GM19025 (cell line): ENCODE measurements around the gene ADAMTS19.
"Not testable (repeated sequence)": the region's sequence is repeated elsewhere in the genome, so short reads cannot be mapped to it uniquely, and the experiment has no call there.

Source experiments
- ATAC-seq: cut with Tn5 transposase; IDR thresholded peaks from one replicate; pipeline ENCODE4 v1.9.1; 2021; ENCODE audit warnings: mild to moderate bottlenecking, low read depth, moderate library complexity; ENCODE audit not compliant: unreplicated experiment

ADAMTS19 gene, protein sequence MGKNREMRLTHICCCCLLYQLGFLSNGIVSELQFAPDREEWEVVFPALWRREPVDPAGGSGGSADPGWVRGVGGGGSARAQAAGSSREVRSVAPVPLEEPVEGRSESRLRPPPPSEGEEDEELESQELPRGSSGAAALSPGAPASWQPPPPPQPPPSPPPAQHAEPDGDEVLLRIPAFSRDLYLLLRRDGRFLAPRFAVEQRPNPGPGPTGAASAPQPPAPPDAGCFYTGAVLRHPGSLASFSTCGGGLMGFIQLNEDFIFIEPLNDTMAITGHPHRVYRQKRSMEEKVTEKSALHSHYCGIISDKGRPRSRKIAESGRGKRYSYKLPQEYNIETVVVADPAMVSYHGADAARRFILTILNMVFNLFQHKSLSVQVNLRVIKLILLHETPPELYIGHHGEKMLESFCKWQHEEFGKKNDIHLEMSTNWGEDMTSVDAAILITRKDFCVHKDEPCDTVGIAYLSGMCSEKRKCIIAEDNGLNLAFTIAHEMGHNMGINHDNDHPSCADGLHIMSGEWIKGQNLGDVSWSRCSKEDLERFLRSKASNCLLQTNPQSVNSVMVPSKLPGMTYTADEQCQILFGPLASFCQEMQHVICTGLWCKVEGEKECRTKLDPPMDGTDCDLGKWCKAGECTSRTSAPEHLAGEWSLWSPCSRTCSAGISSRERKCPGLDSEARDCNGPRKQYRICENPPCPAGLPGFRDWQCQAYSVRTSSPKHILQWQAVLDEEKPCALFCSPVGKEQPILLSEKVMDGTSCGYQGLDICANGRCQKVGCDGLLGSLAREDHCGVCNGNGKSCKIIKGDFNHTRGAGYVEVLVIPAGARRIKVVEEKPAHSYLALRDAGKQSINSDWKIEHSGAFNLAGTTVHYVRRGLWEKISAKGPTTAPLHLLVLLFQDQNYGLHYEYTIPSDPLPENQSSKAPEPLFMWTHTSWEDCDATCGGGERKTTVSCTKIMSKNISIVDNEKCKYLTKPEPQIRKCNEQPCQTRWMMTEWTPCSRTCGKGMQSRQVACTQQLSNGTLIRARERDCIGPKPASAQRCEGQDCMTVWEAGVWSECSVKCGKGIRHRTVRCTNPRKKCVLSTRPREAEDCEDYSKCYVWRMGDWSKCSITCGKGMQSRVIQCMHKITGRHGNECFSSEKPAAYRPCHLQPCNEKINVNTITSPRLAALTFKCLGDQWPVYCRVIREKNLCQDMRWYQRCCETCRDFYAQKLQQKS

DNA sequence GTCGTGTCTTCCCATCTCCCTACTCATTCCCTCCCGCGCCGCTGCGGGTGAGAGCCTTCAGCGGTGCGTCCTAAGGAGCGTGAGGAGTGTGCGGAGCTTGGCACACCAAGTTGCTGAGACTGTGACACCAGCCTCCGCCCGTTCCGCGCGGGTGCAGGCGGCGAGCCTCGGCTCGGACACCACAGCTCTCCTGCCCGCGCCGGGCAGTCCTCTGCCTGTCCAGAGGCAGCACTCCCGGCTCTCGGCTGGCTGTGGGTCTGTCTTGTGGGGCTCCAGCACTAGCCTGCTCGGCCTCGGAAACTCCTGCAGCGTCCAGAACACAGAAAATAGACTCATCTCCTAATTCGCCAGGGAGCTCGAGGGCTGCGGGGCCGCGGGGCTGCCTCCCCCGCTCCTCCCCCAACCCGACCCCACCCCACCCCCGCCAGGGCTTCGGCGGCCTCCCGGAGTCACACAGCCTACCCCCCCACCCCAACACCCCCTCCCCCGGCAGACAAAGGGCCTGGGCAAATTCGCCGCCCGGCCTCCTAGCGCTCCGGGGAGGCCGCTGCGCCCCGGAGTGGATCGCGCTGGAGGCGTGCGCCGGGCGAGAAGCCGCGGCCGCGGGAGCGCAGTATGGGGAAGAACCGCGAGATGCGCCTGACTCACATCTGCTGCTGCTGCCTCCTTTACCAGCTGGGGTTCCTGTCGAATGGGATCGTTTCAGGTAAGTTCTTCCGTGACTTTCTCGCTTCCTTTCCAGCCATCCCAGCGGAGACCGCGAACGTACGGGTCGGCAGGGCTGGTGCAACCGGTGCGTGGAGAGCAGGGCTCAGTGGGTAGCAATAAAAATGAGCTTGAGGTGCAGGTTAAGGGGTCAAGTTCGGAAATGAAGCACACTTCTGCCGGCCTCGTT is at the start of gene ADAMTS19:
TSS of gene ADAMTS19 (plus strand) at position 522 of the 895 bp plus-strand sequence. CDS start at position 616, 94 bp downstream.
- no peak for ATAC-seq

DNA sequence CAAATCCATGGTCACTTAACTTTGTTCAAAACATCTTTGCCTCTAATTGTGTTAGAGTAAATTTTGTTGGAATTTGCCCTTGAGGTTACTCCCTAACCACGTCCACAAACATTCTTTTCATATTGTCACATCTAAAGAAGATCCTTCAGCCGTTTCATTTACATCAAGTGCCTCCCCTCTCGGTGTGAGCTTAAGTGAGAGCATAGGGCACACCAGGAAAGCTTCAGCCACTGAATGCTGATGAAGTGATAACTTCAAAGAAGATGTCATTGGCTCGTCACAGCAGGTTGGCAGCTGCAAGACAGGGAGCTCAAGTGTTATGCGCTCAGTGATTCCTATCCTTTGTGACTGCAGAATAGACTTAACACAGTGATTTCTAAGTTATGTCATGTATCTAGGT is 49.6 kb upstream of the ADAMTS19 start:
- ATAC-seq: no peak

DNA sequence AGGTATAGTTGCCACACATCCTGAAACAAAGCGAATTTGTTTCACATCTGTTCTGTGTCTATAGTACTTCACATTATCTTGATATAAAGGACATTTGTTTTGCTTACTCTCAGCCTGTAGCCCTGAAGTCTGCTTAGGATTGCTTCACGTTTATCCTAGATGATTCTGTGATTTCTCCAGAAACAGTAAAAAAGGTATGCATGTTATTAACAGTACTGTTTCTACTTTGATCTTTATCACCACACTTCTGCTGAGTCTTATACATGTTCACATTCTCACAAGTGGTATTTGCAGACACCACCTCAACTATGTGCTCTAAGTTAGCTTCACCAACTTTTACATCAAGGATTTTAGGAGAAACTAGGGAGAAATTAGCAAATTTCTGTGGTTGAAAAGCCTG is 47.4 kb upstream of the ADAMTS19 start:
- no peak for ATAC-seq

DNA sequence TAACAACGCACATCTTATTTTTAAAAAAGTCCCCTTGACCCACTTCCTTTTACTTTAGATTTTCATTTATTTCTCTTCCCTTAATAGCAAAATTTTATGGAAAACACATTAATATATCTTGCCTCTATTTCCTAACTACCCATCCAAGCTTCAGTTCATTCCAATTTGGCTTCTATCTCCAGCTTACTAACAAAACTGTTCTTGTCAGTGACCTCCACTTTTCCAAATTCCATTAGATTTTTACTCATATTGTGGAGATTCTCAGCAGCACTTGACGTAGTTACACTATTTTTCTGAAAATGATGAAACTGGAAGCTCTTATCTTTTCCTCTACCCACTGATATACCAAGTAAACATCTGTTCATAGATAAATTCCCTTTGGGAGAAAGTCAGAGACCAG is 46.5 kb upstream of the ADAMTS19 start:
- ATAC-seq: no peak

DNA sequence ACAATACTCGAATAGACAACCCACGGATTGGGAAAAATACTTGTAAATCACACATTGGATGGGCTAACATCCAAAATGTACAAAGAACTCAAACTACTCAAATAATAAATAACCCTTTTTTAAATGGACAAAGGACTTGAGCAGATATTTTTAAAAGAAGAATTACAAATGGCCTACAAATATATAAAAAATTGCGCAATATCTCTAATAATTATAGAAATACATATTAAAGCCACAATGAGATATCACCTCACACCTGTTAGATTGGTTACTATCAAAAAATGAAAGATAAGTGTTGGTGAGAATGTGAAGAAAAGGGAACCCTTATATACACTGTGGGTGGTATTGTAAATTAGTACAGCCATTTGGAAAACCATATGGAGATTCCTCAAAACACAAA is 40.8 kb upstream of the ADAMTS19 start:
- no peak for ATAC-seq

DNA sequence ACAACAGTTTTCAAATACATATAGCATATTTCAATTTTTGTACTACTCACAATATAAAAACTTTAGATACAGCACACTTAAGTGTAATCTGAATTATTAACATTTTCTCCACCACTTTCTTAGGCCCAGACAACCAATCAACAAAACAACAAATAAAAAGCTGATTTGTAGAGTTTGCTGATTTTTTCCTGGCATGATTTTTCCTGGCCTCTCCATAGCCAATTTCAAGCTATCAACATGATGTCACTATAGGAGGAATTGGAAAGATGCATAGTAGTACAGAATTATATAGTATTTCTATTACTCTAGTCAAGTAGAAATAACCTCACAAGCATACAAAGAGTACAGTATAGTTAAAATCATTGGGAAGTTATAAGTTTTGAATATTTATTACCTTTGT is 35.1 kb upstream of the ADAMTS19 start:
- no peak for ATAC-seq

DNA sequence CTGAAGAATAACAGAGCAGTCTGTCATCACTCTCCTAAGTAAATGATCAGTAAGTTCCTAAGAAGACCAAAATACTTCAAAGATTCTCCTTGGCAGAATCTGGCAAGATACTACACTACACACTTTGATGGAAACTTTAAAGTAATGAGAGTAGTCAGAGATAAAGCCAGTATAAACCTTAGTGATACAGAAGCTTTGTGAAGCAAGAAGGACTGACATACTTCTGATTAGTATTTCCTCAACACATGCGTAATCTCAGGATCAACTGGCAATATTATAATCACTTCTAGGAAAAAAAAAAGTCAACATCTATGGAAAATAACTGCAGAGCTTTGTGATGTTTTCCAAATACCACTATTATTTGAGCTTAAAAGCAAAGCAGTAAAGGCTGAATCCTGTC is 34.0 kb upstream of the ADAMTS19 start:
- ATAC-seq: no peak

DNA sequence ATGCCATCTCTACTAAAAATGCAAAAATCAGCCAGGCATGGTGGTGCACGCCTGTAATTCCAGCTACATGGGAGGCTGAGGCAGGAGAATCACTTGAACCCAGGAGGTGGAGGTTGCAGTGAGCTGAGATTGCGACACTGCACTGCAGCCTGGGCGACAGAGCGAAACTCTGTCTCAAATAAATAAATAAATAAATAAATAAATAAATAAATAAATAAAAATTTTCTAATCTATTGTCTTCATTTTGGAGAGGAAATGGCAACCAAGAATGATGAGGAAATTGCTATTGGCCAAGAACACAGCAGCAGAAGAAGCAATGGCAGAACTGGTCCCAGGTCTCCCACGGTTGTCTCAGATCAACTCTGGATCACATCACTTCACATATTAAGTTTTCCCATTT is 31.5 kb upstream of the ADAMTS19 start:
- ATAC-seq: not testable (repeated sequence)

DNA sequence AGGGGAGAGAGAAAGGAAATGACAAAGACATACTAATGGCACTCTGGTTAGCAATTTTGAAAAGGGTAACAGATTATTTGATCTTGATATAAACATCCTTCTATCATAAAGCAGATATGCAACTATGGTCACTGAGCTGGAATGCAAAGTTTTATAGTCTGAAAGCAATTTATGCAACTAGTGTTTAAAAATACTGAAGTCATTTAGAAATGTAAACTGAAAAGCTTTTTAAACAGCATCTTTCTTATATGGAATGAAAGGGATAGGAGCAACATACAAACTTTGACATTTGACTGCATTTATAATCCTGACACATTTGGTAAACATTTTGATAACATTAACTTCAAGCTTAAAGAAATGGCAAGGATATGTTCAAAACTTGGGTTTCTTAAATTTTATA is 28.7 kb upstream of the ADAMTS19 start:
- ATAC-seq: no peak

DNA sequence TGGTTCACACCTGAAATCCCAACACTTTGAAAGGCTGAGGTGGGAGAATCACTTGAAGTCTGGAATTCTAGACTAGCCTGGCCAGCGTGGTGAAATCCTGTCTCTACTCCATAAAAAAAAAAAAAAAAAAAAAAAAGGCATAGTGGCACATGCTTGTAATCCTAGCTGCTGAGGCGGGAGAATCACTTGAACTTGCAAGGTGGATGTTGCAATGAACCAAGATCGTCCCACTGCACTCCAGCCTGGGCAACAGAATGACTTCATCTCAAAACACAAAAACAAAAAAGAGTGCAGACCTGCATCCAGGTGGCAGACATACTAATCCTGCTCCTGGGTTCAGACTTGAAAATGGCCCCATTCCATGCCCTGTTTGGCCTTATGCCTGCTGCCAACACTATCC is 21.8 kb upstream of the ADAMTS19 start:
- ATAC-seq: no peak

DNA sequence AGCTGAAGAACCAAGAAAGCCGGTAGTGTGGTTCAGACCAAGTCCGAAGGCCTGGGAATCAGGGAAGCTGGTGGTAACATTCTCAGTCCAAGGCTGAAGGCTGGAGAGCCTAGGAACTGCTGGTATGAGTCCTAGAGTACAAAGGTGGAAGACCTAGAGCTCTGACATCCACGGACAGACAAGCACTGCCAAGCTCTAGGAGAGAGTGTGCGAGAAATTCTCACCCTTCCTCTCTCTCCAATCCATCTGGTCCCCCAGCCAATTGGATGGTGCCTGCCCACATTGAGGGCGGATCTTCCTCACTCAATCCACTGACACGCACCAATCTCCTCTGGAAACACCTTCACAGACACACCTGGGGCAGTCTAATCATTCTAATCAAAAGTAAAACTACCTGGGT is 19.7 kb upstream of the ADAMTS19 start:
- no peak for ATAC-seq

DNA sequence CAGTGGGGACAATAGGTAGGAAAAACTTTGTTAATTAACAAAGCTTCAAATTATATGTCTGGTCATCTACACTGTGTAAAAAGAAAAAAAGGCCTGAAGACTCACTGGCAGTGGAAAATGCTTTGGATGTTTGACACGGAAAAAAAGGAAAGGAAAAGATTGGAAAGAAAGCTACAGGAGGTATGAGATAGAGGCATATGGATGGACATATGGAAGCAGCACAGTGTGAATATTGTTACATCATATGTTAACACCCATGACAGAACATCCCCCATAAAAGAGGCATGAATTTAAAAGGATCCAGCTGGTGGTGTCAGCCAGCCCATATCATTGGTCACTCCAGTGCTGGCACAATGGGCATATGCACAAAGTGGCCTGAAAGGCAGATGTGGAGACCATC is 19.0 kb upstream of the ADAMTS19 start:
- no peak for ATAC-seq

DNA sequence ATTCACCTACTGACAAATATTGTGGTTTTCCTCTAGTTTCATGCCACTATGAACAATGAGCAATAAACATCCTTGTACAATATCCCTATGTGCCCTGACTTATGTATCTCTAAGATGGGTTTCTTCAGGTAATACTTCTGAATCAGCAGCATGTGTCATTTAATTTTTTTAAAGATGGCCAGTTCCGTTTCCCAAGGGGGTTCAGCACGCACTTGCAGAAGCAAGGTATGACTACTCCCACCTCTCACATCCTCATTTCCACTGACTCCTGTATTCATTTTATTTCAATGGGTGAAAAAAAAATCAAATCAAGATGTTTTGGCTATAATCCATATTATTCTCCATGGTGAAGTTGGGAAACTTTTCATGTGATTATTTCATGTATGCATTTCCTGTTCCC is 14.7 kb upstream of the ADAMTS19 start:
- ATAC-seq: no peak

DNA sequence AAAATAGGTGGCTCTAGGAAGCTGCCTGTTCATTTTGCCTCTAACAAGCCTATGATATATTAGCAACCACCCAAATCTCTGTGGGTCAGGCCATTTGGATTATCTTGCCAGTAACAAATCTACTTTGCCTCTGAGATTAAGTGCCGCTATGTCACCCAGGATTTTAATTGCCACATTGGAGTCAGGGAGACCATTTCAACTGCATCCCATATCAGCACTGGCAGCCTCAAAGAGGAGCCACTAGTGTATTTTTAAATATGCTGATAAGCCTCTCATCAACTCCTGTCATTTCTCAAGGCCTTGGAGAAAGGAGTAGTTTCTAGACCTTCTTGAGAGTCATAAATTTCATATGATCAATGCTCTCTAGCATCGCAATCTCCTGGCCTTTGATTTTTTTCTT is 12.1 kb upstream of the ADAMTS19 start:
- ATAC-seq: no peak

DNA sequence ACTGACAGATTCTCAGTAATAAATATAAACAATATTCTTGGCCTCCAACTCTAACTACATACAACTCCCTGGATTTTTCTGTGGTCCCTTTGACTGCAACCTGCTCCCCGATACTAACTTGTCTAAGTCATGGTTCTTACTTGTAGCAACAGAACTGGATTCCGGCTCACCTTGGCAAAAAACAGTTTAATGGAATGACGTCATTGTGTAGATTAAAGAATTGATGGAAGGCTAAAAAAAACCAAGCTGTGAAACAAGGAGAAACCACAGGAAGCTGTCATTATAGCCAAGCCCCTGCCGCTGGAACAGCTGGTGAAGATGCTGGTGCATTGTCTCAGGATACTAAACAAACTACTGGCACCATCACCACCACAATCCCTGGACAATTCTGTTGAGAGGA is 11.4 kb upstream of the ADAMTS19 start:
- no peak for ATAC-seq

DNA sequence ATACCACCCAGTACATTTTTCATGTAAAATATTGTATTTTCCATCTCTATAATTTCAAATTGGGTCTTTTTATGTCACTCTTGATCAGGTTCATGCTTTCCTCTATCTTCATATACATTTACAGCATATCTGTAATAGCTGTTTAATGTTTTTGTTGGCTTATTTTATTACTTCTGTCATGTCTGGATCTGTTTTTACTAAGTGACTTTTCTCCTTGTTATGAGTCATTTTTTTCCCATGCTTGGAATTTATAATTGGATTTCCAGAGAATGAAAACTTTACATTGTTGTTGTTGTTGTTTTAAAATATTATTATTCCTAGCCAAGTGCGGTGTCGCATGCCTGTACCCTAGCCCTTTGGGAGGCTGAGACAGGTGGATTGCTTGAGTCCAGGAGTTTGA is 5.6 kb upstream of the ADAMTS19 start:
- ATAC-seq: no peak

DNA sequence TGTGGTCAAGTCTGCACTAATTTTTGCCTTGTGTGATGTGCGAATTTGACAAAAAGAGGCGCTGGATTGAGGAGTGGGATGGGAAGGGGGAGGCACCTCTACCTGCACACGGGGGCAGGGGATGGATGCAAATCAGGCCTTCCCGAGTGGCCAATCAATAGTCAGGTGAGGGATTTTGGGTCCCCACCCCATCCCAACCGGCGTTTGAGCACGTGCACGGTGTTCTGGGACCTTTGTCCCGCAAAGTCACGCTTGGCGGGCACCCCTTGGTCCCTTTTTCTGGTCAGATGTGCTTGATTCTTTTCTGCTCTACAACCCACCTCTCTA is 685 bp upstream of the ADAMTS19 start:
- ATAC-seq: no peak

DNA sequence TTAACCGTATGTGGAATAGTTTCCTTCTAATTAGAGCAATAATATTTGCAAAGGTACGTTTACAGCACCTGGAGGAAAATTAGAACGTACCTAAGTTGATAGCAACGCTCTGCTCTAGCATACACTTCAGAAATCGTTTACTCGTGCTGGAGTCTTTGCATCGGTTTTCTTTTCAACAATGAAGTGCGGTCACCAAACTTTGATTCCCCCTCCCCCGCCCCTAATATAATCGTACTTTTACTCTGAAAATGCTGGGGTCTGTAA is 506 bp downstream of the ADAMTS19 start:
- ATAC-seq: no peak

DNA sequence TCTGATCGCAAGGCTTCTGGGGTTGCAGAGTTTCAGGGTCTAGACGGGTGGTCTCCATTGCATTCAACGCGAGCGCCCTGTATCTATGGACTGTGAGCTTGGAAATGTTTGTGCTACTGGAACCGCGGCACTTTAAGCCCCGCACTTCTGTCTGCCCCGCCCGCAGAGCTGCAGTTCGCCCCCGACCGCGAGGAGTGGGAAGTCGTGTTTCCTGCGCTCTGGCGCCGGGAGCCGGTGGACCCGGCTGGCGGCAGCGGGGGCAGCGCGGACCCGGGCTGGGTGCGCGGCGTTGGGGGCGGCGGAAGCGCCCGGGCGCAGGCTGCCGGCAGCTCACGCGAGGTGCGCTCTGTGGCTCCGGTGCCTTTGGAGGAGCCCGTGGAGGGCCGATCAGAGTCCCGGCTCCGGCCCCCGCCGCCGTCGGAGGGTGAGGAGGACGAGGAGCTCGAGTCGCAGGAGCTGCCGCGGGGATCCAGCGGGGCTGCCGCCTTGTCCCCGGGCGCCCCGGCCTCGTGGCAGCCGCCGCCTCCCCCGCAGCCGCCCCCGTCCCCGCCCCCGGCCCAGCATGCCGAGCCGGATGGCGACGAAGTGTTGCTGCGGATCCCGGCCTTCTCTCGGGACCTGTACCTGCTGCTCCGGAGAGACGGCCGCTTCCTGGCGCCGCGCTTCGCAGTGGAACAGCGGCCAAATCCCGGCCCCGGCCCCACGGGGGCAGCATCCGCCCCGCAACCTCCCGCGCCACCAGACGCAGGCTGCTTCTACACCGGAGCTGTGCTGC is 1.0 kb downstream of the ADAMTS19 start:
- no peak for ATAC-seq
